GM18498 (cell line): ENCODE data around the gene LIMS2.

Experiments used
- ATAC-seq: cut with Tn5 transposase; IDR thresholded peaks from one replicate; pipeline ENCODE4 v1.9.1; 2021; ENCODE audit warnings: mild to moderate bottlenecking, moderate library complexity; ENCODE audit not compliant: unreplicated experiment

LIMS2 gene

GRCh38 chr2:127623388-127624319 is 51.7 kb downstream of the LIMS2 start:
- no peak for ATAC-seq

GRCh38 chr2:127622561-127623387 is 52.6 kb downstream of the LIMS2 start:
- ATAC-seq = no peak

GRCh38 chr2:127621981-127622431 is 53.3 kb downstream of the LIMS2 start:
- no peak for ATAC-seq

DNA sequence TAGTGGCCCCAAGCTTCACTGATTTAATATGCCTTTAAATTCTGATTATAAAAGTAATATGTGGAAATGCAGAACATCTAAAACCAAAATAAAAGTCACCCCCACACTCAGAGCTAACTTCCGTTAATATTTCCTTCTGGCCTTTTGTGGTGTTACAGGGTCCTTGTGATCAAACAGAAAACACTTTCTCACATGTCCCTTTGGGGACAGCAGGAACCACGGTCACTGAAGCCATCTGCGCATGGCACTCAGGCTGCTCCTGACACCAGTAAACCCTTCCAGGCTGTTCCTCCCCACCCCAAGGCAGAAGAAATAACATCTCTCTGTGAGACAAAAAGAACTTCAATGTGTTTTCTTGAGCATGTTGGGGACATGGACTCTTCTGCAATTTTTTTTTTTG is 54.5 kb downstream of the LIMS2 start:
- ATAC-seq = no peak

DNA sequence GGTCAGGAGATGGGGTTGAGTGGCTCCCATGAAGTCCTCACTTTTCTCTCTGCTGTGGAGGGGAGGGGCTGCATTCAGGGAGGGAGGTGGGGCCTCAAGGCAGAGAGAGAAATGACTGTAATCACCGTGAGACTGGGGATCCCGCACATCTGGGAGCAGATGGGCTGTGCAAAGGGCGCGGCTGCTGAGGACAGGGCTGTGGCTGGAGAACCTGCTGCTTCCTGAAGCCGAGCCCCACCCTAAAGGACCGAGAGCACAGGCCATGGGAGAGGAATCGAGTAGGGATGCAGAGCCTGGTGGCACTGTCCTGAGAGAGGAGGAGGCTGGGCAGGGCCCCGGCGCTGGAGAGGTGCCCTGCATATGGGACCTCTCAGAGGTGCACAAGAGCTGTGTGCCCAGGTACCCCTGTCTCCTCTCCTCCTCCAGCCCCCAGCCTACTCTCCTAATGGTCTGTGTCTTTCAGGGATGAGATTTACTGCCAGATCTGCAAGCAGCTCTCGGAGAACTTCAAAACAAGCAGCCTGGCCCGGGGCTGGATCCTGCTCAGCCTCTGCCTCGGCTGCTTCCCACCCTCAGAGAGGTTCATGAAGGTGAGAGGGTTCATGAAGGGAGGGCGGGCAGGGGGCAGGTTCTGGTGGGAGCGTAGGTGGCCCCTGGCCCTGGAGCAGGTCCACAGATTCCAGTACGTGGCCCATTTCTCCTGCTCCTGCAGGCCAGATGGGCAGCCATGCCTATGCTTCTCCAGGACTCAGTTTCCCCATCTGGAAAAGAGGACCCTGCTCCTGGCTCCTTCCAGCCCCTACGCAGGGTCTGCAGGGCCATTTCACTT is 55.2 kb downstream of the LIMS2 start:
- no peak for ATAC-seq

- ATAC-seq = no peak
These were observed 56.1 kb downstream of the LIMS2 start for GRCh38 chr2:127619203-127619590.

- no peak for ATAC-seq
These were observed 56.7 kb downstream of the LIMS2 start for GRCh38 chr2:127618551-127619202.

DNA sequence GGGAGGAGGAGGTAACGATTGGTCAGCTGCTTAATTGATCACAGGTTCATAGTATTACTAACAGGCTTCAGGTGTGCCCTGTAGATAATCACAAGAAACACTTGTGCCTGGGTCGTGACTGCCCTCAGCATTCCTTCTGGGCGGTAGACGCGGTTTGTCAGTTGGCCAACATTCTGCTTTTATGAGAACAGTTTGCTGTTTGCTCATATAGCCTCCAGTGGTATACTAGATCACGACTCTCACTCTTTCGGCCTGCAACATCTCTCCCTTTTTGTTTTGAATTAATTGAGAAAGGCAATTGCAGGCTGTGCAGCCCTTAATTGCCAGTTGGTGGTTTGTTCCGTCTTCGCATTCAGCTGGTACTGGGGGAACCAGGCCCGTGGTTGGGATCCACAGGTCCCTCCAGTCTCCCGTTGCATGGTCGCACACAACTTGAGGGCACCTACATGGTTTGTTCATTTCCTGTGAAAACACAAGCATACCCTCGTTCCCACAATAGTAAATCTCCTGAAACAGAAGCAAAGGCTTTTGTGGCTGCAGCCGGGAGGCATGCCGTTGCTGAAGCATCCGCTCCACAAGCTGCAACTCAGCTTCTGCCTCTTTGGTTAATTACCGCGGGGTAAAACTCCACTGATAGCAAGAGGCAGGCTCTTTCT is 59.7 kb downstream of the LIMS2 start:
- ATAC-seq = no peak

GRCh38 chr2:127614731-127615130 is 60.6 kb downstream of the LIMS2 start:
- no peak for ATAC-seq

DNA sequence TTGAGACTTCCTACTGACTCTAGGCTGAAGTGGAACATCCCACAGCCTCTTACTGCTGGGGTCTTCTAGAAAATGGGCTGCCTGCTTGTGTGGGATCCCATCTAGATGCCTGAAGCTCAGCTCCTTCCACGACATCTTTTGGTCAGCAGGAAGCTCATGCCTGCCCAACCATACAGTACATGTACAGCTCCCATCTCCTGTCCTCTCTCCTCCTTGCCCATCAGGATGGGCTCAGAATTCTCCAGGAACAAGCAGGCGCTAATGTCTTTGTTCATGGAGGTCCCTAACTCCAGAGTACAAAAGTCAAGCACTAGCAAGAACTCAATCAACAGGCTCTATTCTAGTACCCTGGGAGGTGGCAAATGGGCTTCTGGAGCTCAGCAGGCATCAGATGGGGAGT is 61.1 kb downstream of the LIMS2 start:
- ATAC-seq = no peak

GRCh38 chr2:127612111-127612822 is 63.1 kb downstream of the LIMS2 start:
- ATAC-seq = no peak

DNA sequence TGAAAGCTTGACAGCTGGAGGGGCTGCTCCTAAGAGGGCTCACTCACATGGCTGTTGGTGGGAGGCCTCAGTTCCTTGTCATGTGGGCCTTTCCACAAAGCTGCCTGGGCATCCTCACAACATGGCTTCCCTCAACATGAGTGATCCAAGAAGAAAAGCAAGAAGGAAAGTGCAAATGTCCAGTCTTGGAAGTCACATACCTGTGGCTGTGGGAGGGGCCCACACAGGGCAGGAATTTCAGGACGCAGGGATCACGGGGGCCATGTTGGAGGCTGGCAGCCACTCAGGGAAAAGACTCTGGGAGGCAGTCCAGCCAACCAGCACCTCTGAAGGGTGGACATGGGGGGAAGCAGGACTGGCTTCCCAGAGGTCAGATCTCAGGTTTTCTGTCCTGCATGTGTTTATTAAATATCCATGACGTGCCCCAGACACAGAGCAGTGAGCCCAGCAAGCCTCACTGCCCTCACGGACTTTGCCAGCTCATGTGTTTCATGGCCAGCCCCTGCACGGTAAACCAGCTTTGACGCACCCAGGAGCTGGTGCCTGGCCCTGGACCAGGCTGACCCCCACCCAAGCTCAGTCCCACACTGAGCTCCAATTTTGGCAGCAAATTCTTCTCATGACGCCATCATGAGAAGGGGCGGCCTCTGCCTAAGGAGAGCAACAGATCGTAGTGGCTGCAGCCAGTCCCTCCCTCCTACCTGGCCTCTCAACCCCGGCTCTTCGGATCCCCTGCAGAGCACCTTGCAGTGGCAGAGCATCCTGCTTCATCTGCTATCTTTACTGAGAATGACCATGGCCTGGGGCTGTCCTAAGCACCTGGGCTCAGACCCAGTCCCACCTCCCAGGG is 64.0 kb downstream of the LIMS2 start:
- no peak for ATAC-seq

GRCh38 chr2:127610561-127610960 is 64.8 kb downstream of the LIMS2 start:
- ATAC-seq = no peak

GRCh38 chr2:127609818-127610217 is 65.5 kb downstream of the LIMS2 start:
- no peak for ATAC-seq

- no peak for ATAC-seq
These were observed 66.1 kb downstream of the LIMS2 start for GRCh38 chr2:127609031-127609751.

DNA sequence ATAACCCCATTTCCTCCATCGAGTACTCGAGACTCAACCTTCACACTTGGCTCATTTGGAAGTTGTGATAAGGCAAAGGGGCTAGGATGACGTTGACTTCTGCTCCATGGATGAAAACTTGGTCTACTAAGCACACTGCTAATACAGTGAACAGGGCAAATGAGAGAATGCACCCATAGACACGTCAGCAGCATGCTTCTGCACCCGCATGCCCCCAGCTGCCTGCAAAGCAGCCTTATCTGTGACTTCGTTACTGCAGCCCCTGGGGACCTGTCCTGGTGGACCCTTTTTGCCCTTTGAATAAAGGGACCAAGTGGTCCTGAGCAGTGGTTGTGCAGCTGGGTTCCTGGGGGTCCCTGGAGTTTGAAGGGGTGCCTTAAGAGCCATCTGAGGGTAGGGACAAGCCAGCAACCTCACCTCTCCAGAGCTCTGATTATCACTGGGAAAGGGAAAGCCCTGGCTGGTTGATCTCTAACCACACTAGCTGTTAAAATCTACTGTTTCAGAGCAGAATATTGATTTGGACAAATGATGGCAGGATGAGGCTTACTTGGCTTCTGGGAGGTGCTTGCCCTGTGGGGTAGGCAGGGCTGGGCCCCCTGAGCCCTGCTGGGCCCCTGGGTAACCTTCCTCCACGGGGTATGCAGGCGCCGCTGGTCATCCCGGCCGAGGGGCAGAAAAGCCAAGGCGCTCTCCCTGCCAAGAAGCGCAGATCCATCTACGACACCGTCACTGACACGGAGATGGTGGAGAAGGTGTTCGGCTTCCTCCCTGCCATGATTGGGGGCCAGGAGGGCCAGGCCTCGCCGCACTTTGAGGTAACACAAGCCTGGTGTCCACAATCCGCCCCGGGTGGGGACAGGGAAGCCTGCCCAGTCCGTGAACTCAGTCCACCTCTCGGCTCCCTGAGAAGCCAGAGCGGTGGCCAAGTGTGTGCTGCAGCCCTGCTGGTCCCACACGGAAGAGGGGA is 67.0 kb downstream of the LIMS2 start:
- ATAC-seq = no peak
